ENCODE measurements around the gene CAMSAP1. TPM values are rescaled to one million over a fixed set of nuclear protein-coding genes. Genes with fewer than 3 reads are reported as not detected.

The CAMSAP1 gene
- total and polyA plus RNA-seq, 2 experiments from 2014 or later, result 2.8 to 12.4 TPM

DNA sequence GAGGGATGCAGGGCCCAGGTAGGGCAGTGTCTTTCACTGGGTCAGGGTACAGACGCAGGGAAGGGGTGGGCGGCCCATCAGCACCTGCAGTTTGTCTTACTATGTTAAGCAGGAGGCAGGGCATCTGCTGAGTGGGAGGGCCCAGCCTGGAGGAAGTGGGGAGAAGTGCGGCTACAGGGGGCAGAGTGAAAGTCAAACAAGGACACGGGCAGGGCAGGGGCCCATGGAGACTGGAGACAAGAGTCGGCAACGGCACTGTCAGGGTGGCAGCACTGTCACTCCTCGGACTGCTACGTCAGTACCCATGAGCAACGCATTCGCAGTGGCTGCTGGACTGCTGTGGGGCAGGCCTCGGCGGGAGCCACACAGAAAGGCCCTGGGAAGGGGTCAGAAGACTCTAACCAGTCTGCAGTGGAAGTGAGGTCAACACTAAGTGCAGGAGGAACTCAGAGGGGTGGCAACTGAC is 19.7 kb downstream of the CAMSAP1 start:
- DNase-seq, result no peak
- no peaks in the 10 kb centered on the region for H3K27me3 ChIP-seq (replicated peaks; ENCODE audit: insufficient read depth)
- no peak overlapping the region for H3K27ac ChIP-seq
- no peak overlapping the region for H2AFZ ChIP-seq
- H3K9ac ChIP-seq, result no peak overlapping the region
- H4K20me1 ChIP-seq (ENCODE audit: insufficient read depth), result peaks cover 15% of the 10 kb centered on the region; the same call in 1 of the 2 replicates
- in situ Hi-C loops (cut with MboI), result no loop called here
- no peak overlapping the region for H3K4me2 ChIP-seq (ENCODE audit: unreplicated experiment)
- H3K9me2 ChIP-seq (ENCODE audit: insufficient read depth), result no peaks in the 10 kb centered on the region
- TF ChIP-seq EZH2phosphoT487 (IDR thresholded peaks at IDR 0.05; ENCODE audit: insufficient read depth, low read depth), result no peak
- TF ChIP-seq EZH2 (IDR thresholded peaks at IDR 0.05; ENCODE audit: insufficient read depth, poor library complexity, severe bottlenecking), result no peak
- H3K4me3 ChIP-seq, result no peak overlapping the region
- no peaks in the 10 kb centered on the region for H3K9me3 ChIP-seq (ENCODE audit: low read depth)
- peaks cover 98% of the 10 kb centered on the region for H3K79me2 ChIP-seq (ENCODE audit: insufficient read depth)
- H3K4me1 ChIP-seq (ENCODE audit: insufficient read depth), result peaks cover 18% of the 10 kb centered on the region
- H3K36me3 ChIP-seq (ENCODE audit: low read depth), result no peaks in the 10 kb centered on the region
- no peaks in the 10 kb centered on the region for H3F3A ChIP-seq (ENCODE audit: insufficient read depth)
- WGBS, 2 experiments (ENCODE audit: low coverage in 1 of 2, low lambda C conversion rate in 2 of 2, missing lambda C conversion rate in 2 of 2), result 90 to 92% methylated on average over 12 of the region's 12 CpGs

- H3K4me2 ChIP-seq (ENCODE audit: unreplicated experiment), result no peak overlapping the region
- H3K36me3 ChIP-seq (ENCODE audit: low read depth), result no peaks in the 10 kb centered on the region
- no peaks in the 10 kb centered on the region for H3F3A ChIP-seq (ENCODE audit: insufficient read depth)
- DNase-seq, result peak; percentile 37
- no peak overlapping the region for H3K9ac ChIP-seq
- no peak overlapping the region for H3K4me3 ChIP-seq
- H2AFZ ChIP-seq, result no peak overlapping the region
- peaks cover 98% of the 10 kb centered on the region for H3K79me2 ChIP-seq (ENCODE audit: insufficient read depth)
- TF ChIP-seq EZH2phosphoT487 (IDR thresholded peaks at IDR 0.05; ENCODE audit: insufficient read depth, low read depth), result no peak
- no peak for TF ChIP-seq EZH2 (IDR thresholded peaks at IDR 0.05; ENCODE audit: insufficient read depth, poor library complexity, severe bottlenecking)
- 70 to 74% methylated on average over 18 of the region's 18 CpGs for WGBS, 2 experiments (ENCODE audit: low coverage in 1 of 2, low lambda C conversion rate in 2 of 2, missing lambda C conversion rate in 2 of 2)
- H3K27me3 ChIP-seq (replicated peaks; ENCODE audit: insufficient read depth), result no peaks in the 10 kb centered on the region
- H3K9me2 ChIP-seq (ENCODE audit: insufficient read depth), result no peaks in the 10 kb centered on the region
- in situ Hi-C loops (cut with MboI), result no loop called here
- peaks cover 18% of the 10 kb centered on the region for H3K4me1 ChIP-seq (ENCODE audit: insufficient read depth)
- H3K9me3 ChIP-seq (ENCODE audit: low read depth), result no peaks in the 10 kb centered on the region
- peaks cover 11% of the 10 kb centered on the region; the same call in 1 of the 2 replicates for H4K20me1 ChIP-seq (ENCODE audit: insufficient read depth)
- no peak overlapping the region for H3K27ac ChIP-seq
Measured at GRCh38 chr9:135887021-135887507, 20.3 kb downstream of the CAMSAP1 start.

- Histone ChIP-seq H3K9me2 (ENCODE audit: insufficient read depth) (no peaks in the 10 kb centered on the region), H3K4me1 (ENCODE audit: insufficient read depth) (peaks cover 18% of the 10 kb centered on the region), H3K27ac (no peak overlapping the region), H3K9ac (no peak overlapping the region), H4K20me1 (ENCODE audit: insufficient read depth) (peaks cover 11% of the 10 kb centered on the region; the same call in 1 of the 2 replicates), H3F3A (ENCODE audit: insufficient read depth) (no peaks in the 10 kb centered on the region), H3K4me2 (ENCODE audit: unreplicated experiment) (no peak overlapping the region), H2AFZ (no peak overlapping the region), H3K79me2 (ENCODE audit: insufficient read depth) (peaks cover 98% of the 10 kb centered on the region), H3K4me3 (no peak overlapping the region), H3K36me3 (ENCODE audit: low read depth) (no peaks in the 10 kb centered on the region), H3K9me3 (ENCODE audit: low read depth) (no peaks in the 10 kb centered on the region), H3K27me3 (replicated peaks; ENCODE audit: insufficient read depth) (no peaks in the 10 kb centered on the region)
- in situ Hi-C loops (cut with MboI), result no loop called here
- 97 to 99% methylated on average over 21 of the region's 21 CpGs for WGBS, 2 experiments (ENCODE audit: low coverage in 1 of 2, low lambda C conversion rate in 2 of 2, missing lambda C conversion rate in 2 of 2)
- DNase-seq, result no peak
- no peak for TF ChIP-seq EZH2phosphoT487 (IDR thresholded peaks at IDR 0.05; ENCODE audit: insufficient read depth, low read depth)
- TF ChIP-seq EZH2 (IDR thresholded peaks at IDR 0.05; ENCODE audit: insufficient read depth, poor library complexity, severe bottlenecking), result no peak
Measured at GRCh38 chr9:135886147-135886981, 21.0 kb downstream of the CAMSAP1 start.

DNA sequence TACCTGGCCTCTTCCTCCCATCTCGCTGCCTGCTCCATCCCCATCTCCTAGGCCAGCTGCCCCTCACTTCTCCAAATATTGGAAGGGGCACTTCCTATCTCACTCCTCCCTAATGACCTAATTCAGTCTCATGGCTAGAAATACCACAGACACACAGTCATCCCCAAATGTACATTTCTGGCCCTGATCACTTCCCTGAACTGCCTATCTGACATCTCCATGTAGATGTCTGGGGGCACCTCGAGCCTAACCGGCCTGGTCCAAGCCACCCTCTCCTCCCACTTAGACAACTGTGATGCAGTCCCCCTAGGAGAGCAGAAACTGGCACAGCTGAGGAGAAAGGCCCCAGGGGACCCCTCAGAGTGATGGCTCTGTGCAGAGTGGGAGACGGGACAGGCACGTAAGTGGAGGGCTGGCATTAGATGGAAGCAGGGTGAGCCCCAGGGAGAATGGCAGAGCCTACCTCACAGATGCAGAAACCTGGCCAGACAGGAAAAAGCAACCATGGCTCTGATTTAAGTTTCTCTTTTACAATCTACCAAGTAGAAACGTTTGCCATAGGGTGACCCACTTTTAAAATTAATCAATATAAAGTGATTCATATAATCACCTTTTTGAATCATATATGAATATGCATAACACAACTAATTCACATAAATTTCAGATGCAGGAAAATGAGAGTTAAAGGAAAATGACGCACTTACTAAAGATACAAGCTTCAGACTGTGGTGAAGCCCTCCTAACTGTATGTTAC is 22.1 kb downstream of the CAMSAP1 start:
- Histone ChIP-seq H3K9me2 (ENCODE audit: insufficient read depth) (no peaks in the 10 kb centered on the region), H3K79me2 (ENCODE audit: insufficient read depth) (peaks cover 97% of the 10 kb centered on the region), H3K4me2 (ENCODE audit: unreplicated experiment) (peak overlapping the region; percentile 1), H3K9ac (no peak overlapping the region), H3F3A (ENCODE audit: insufficient read depth) (no peaks in the 10 kb centered on the region), H2AFZ (no peak overlapping the region), H3K9me3 (ENCODE audit: low read depth) (no peaks in the 10 kb centered on the region), H3K4me3 (no peak overlapping the region), H4K20me1 (ENCODE audit: insufficient read depth) (peaks cover 11% of the 10 kb centered on the region; the same call in 1 of the 2 replicates), H3K27ac (no peak overlapping the region), H3K36me3 (ENCODE audit: low read depth) (no peaks in the 10 kb centered on the region), H3K27me3 (replicated peaks; ENCODE audit: insufficient read depth) (no peaks in the 10 kb centered on the region), H3K4me1 (ENCODE audit: insufficient read depth) (peaks cover 18% of the 10 kb centered on the region)
- WGBS, 2 experiments (ENCODE audit: low coverage in 1 of 2, low lambda C conversion rate in 2 of 2, missing lambda C conversion rate in 2 of 2), result 69 to 73% methylated on average over 7 of the region's 7 CpGs
- peak; percentile 56 for DNase-seq
- TF ChIP-seq EZH2phosphoT487 (IDR thresholded peaks at IDR 0.05; ENCODE audit: insufficient read depth, low read depth) (no peak), EZH2 (IDR thresholded peaks at IDR 0.05; ENCODE audit: insufficient read depth, poor library complexity, severe bottlenecking) (no peak)
- in situ Hi-C loops (cut with MboI), result no loop called here

Measured in GM23248 (cell line).